Endothelial cell (in vitro differentiated cells): ENCODE data around the gene LBX2. TPM values are rescaled to one million over a fixed set of nuclear protein-coding genes. Genes with fewer than 3 reads are reported as not detected.
A peak's percentile ranks its signal among the peaks of the same experiment; 100 is the strongest.

ENCODE experiments used
- DNase-seq: peaks from one replicate; pipeline ENCODE4 v3.0.0; 2021; ENCODE audit warnings: low spot score
- H3K27ac Mint-ChIP-seq: one replicate; pipeline ENCODE4 v1.8.0; 2021; ENCODE audit warnings: mixed read lengths, inconsistent platforms; ENCODE audit not compliant: unreplicated experiment
- H3K27me3 Mint-ChIP-seq: one replicate; pipeline ENCODE4 v1.8.0; 2021; ENCODE audit warnings: mild to moderate bottlenecking, moderate library complexity, mixed read lengths, inconsistent platforms; ENCODE audit not compliant: unreplicated experiment
- H3K36me3 Mint-ChIP-seq: one replicate; pipeline ENCODE4 v1.8.0; 2021; ENCODE audit warnings: mild to moderate bottlenecking, low read depth, mixed read lengths, inconsistent platforms; ENCODE audit not compliant: unreplicated experiment
- H3K4me1 Mint-ChIP-seq: one replicate; pipeline ENCODE4 v1.8.0; 2021; ENCODE audit warnings: mild to moderate bottlenecking, mixed read lengths, inconsistent platforms; ENCODE audit not compliant: unreplicated experiment
- H3K4me3 Mint-ChIP-seq: one replicate; pipeline ENCODE4 v1.8.0; 2021; ENCODE audit warnings: mild to moderate bottlenecking, mixed read lengths, inconsistent platforms; ENCODE audit not compliant: unreplicated experiment
- H3K9me3 Mint-ChIP-seq: one replicate; pipeline ENCODE4 v1.8.0; 2021; ENCODE audit warnings: mixed read lengths, inconsistent platforms; ENCODE audit not compliant: unreplicated experiment
- CTCF ChIP-seq: fragments of 200-600 bp; sonication (generic); IDR thresholded peaks from one replicate; pipeline ENCODE4 v1.5.0; 2021; ENCODE audit warnings: antibody characterized with exemption; ENCODE audit not compliant: unreplicated experiment
- total RNA-seq: library from RNA; stranded (reverse); fragmentation: NEBNext Ultra II Directional; extraction: Animal tissue kit (Norgen Biotek cat#: 25700); gene quantifications from one replicate; pipeline ENCODE4 v1.2.1, GENCODE V29; 2021; ENCODE audit not compliant: unreplicated experiment

The LBX2 gene
- total RNA-seq, 1 donor from 2014 or later = not detected

- no peak for TF ChIP-seq CTCF
- peaks cover 41% of the 10 kb centered on the region for H3K27me3 Mint-ChIP-seq
- H3K27ac Mint-ChIP-seq = no peak overlapping the region
- no peaks in the 10 kb centered on the region for H3K9me3 Mint-ChIP-seq
- no peak for DNase-seq
- H3K36me3 Mint-ChIP-seq = peaks cover 13% of the 10 kb centered on the region
- peak overlapping the region; percentile 29 for H3K4me3 Mint-ChIP-seq
- H3K4me1 Mint-ChIP-seq = peaks cover 21% of the 10 kb centered on the region
These were observed 4.4 kb upstream of the LBX2 start for GRCh38 chr2:74503506-74504475.

GRCh38 chr2:74502720-74503505 lies 3.5 kb upstream of the LBX2 start:
- Mint-ChIP-seq H3K27ac (no peak overlapping the region), H3K4me3 (peak overlapping the region; percentile 83), H3K27me3 (peaks cover 46% of the 10 kb centered on the region), H3K36me3 (peaks cover 13% of the 10 kb centered on the region), H3K4me1 (peaks cover 21% of the 10 kb centered on the region), H3K9me3 (no peaks in the 10 kb centered on the region)
- peak; percentile 53 for DNase-seq
- no peak for TF ChIP-seq CTCF

GRCh38 chr2:74502147-74502719 lies 2.8 kb upstream of the LBX2 start:
- peaks cover 52% of the 10 kb centered on the region for H3K27me3 Mint-ChIP-seq
- peaks cover 20% of the 10 kb centered on the region for H3K4me1 Mint-ChIP-seq
- peak overlapping the region; percentile 83 for H3K4me3 Mint-ChIP-seq
- H3K27ac Mint-ChIP-seq = no peak overlapping the region
- DNase-seq = no peak
- no peaks in the 10 kb centered on the region for H3K9me3 Mint-ChIP-seq
- H3K36me3 Mint-ChIP-seq = peaks cover 13% of the 10 kb centered on the region
- TF ChIP-seq CTCF = no peak

- H3K4me3 Mint-ChIP-seq = peak overlapping the region; percentile 83
- H3K4me1 Mint-ChIP-seq = peaks cover 14% of the 10 kb centered on the region
- no peak overlapping the region for H3K27ac Mint-ChIP-seq
- DNase-seq = no peak
- H3K27me3 Mint-ChIP-seq = peaks cover 48% of the 10 kb centered on the region
- no peak for TF ChIP-seq CTCF
- H3K36me3 Mint-ChIP-seq = peaks cover 9% of the 10 kb centered on the region
- H3K9me3 Mint-ChIP-seq = no peaks in the 10 kb centered on the region
These were observed 2.1 kb upstream of the LBX2 start for GRCh38 chr2:74501335-74502071.
